NCI-H2227 (cell line): Measurements from ENCODE around the gene RRAS.

Experiments
- DNase-seq: peaks from one replicate; lab custom pipeline; 2025; ENCODE audit not compliant: unreplicated experiment; lab: John Stamatoyannopoulos, UW

The RRAS gene

GRCh38 chr19:49640113-49640898, at the start of gene RRAS:
Gene RRAS, minus strand, starts transcription at chr19:49640143. Its CDS starts 45 bp downstream, at chr19:49640098.
- DNase-seq, result peak; percentile 98

DNA sequence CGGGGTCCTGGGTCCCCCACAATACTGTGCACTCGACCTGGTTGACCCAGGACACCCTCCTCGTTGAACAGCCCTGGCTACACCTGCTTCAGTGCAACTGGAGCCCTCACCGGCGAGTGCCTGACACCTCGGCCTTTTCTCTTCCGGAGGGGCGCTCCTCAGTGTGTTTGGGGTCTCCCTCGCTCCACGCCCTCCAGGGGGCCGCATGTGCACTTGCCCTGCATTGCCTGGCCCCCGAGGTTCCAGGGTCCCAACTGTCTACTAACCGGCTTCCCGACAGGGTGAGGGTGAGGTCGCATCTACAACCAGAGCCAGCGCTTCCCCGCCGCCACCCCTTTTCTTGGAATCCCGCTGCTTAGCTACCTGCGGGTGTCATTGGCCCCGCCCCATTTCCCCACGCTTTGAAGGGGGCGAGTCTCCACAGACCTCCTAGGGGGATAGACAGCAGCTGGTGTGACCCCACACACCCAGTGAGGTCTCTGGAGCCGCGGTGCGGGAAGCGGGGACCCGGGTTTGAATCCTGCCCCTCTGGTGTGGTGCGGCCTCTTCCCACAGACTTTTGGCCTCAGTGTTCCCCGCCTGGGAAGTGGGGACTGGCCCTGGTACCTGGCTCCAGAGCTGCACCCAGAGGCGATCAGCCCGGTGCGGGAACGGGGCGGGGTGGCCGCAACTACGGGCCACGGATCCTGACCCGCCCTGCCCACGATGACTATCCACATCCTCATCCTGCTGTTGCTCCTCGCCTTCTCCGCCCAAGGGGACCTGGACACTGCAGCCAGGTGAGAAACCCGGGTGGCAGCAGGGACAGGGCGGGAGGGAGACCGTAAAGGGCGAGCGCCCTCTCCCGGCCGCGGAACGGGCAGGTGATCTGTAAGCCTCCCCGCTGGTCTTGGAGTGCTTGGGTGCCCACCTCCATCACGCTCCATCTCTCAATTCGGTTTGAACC, 49.5 kb upstream of the RRAS start, which contains the start of gene ADM5:
ADM5 (plus strand) TSS at position 462 of the 946 bp plus-strand sequence; CDS start at position 706, 244 bp downstream.
- peak; percentile 62 for DNase-seq

DNA sequence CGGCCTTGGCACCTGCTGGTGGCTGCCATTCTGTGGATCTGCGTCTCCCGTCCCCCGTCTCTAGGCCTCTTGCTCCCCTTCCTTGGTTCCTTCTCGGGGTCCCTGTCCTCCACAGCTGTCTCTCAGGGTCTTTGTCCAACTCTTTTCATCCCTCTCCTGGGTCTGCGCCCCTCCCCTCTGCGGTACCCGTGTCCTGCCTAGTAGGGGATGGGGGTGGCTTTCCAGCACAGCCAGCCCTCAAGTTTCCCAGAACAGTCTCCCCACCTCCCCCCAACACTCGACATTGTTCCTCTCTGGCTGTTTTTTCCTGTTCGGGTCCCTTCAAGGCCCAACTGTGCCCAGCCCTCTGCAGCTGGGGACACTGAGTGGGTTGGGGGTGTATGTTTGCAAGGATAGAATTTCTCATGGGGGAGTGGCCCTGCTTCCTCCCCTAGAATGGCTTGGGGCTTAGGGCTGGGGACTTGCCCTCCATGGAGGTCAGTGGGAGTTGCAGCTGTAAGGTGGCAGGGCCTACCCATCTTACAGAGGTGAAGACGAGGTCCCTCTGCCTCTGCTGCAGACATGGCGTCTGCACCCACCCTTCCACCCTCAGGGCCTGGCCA, 48.7 kb upstream of the RRAS start:
- no peak for DNase-seq

DNA sequence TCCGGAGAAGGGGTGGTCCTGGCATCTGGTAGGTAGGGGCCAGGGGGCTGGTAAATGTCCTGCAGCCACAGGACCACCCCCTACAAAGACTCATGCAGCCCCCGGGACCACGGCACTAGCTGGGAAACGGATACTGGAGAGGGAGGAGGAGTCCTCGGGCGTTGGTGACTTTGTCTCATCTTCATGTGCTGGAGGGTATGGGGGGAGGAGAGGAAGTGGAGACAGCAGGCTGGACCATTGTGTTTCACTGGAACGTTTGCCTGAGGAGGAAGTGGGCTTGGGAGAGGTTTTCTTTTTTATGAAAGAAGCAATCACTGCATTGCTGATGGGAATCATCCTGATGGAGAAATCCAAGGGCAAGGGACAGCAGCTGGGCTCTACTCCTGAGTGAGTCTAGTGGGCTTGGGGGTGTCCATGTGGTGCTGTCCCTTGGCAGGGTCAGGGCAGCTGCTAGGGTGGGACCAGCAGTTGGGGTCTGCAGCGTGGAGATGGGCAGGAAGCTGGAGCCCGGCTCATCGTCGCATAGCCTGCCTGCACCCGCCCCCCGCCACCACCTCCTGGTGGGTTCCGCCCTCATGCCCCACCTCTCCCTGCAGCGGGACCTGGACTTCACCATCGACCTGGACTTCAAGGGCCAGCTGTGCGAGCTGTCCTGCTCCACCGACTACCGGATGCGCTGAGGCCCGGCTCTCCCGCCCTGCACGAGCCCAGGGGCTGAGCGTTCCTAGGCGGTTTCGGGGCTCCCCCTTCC, 47.8 kb upstream of the RRAS start:
- DNase-seq, result peak; percentile 27

DNA sequence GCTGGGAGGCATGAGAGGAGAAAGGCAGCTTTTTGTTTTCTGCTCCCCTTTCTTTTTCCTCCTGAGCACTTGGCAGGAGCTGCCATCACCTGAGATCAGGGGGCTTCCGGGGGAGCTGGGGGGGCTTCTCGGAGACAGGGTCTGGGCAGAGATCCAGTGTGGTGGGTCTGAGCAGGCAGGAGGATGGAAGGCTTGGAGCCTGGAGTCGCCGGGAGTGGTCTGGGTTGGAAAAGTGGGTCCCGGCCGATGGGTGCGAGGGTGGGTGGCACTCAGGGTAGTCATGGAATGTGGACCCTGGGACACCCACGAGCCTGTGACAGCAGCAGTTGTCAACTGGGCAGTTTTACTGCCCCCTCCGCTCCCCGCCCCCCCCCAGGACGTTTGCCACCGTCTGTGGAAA, 47.2 kb upstream of the RRAS start:
- no peak for DNase-seq

- DNase-seq, result no peak
Observed at GRCh38 chr19:49686503-49687088, 46.7 kb upstream of the RRAS start.

- no peak for DNase-seq
Observed at GRCh38 chr19:49685845-49686332, 45.9 kb upstream of the RRAS start.

GRCh38 chr19:49684983-49685553, 45.1 kb upstream of the RRAS start:
- DNase-seq, result no peak

DNA sequence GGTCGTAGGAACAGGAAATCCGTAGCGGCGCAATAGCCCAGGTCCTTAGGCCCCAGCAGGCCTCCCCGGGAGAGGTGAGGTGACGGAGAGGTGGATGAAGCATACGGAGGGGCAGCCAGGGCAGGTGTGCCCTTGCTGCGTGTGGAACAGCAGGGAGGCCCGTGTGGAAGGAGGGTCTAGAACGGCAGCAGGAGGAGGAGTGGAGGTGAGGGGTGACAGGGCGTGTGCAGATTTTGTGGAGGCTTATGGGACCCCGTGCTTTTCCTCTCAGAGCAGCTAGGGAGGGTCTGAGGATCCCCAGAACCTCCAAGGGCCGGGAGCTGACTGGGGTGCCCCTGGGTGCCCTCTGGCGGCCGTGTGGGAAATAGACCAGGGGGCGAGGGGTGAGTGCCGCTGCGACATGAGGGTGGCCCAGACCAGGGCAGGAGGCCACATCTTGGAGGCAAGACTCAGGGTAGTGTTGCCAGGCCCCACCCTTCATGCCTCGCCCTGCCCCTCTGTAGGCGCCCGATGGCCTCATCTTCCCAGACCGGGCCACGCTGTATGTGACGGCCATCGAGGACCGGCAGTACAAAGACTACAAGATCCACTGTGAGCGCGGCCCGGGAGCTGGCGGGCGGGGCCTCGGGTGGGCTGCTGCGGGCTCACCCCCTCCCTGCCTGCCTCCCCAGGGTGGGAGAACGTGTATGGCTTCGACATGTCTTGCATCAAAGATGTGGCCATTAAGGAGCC, 44.5 kb upstream of the RRAS start:
- no peak for DNase-seq

DNA sequence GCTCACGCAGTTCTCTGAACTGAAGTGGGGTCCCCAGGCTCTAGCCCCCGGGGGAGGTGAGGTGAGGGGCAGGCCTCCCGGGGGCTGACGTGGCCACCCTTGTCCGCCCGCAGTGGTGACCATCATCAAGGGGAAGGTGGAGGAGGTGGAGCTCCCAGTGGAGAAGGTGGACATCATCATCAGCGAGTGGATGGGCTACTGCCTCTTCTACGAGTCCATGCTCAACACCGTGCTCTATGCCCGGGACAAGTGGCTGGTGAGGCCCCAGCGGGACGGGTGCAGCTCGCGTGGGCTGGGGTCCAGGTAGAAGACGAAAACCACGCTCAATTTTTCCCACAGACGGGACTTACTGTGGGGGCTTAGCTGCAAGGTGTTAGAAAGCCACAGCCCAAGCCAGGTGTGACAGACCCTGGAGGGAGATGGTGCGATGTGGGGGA, 43.9 kb upstream of the RRAS start:
- DNase-seq, result no peak

DNA sequence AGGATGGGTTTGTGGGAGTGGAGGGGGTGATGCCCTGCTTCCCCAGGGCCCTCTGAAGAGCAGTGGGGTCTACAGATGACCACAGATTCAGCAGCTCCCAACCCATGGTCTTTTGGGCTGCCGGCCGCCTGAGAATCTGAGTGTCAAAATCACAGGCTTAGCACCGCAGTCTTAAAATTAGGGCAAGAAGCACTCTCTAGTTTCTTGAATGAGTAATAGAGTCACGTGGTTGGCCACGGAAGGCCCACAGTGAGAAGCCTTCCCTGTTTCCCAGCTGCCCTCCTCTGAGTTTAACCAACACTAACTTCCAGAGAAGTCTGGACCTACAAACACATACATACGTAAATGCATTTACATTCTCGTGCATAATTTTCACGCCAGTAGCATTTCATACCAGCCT, 42.3 kb upstream of the RRAS start:
- DNase-seq, result no peak

- DNase-seq, result no peak
Observed at GRCh38 chr19:49681830-49682229, 41.9 kb upstream of the RRAS start.

DNA sequence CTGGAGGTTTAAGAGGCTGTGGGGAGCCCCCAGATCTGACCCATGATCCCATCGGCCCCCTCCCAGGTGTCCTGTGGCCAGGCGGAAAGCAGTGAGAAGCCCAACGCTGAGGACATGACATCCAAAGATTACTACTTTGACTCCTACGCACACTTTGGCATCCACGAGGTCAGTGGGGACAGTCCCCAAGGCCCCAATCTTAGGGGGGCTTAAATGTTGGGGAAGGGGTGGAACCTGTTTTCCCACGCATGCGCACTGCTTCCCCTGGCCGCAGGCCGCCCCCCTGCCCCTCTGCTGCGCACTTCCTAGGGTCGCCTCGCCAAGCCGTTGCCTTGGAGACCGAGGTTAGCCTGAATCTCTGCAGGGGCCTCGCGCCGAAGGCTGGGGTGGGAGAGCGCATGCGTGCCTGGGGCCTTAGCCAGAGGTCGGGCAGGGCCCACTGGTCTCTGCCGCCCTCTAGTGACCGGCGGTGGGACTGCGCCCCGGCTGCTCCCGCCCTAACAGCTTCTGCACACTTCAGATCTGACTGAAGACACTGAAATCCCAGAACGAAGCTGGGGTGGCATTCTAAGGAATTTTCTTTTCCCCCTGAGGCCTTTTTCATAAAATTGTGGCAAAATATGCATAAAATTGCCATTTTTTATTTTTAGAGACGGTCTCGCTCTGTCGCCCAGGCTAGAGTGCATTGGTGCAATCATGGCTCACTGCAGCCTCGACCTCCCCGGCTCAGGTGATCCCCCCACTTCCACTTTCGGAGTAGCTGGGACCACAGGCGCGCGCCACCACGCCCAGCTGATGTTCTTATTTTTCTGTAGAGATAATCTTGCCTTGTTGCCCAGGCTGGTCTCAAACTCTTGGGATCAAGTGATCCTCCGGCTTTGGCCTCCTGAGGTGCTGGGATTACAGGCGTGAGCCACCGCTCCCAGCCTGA, 40.7 kb upstream of the RRAS start:
- peak; percentile 96 for DNase-seq

- no peak for DNase-seq
Observed at GRCh38 chr19:49679771-49680413, 39.9 kb upstream of the RRAS start.

- no peak for DNase-seq
Observed at GRCh38 chr19:49678985-49679770, 39.2 kb upstream of the RRAS start.

DNA sequence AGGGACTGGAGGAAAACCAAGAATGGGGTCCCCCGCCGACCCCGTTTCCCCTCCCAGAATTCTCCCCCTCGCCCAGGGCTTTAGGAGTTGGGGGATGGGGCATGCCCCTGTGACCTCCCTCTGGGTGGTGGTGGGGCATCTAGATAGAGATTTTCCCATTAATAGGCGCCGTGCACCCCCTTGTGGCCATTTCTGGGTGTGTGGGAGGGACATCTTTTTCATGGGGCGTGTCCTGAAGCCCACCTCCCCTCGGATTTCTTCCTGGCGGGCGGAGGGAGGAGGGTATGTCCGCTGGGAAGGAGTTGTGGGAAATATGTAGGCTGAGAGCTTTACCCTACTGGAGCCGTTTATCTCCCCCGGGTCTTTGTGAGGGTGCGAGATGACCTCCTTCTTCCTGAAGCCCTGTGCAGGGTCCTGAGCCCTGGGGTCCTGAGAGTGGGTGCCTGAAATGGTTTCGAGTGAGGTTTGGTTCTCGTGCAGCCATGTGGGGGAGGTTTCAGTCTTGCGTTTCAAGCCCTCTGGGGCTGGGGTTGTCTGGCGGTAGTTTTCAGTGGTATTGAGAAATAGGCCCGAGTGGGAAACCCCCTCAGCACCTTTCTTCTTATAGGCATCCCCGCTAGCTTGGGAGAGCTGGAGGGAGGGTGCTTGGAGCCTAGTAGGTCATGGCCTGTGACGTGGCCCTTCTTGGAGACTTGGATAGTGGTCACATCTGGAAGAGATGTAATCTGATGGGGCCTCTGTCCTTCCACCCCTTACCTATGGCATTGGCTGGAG, 38.1 kb upstream of the RRAS start:
- peak; percentile 86 for DNase-seq
